ENCODE results near the gene BNC1.

- no peak for TF ChIP-seq GATA2 (IDR thresholded peaks at IDR 0.05; ENCODE audit: low read depth, low read length)
- no peak for TF ChIP-seq GATA3 (IDR thresholded peaks at IDR 0.05; ENCODE audit: low read depth, low read length)
These were observed 3.9 kb upstream of the BNC1 start for GRCh38 chr15:83288381-83288801.
